Measurements from ENCODE around the gene NEDD9. TPM values are rescaled to one million over a fixed set of nuclear protein-coding genes. Genes with fewer than 3 reads are reported as not detected.
A peak's percentile ranks its signal among the peaks of the same experiment; 100 is the strongest.

NEDD9 gene
- total and polyA plus RNA-seq, 2 of the 13 experiments (the other 11 are each of a cell fraction or from before 2014, with no cell fraction given): 27.1 to 389 TPM

GRCh38 chr6:11143394-11144371 lies 88.8 kb downstream of the NEDD9 start (continued):
- TF ChIP-seq KIAA2018 (CRISPR knock-in tag; IDR thresholded peaks at IDR 0.05; ENCODE audit: borderline replicate concordance) (no peak), ZNF644 (CRISPR knock-in tag; IDR thresholded peaks at IDR 0.05; ENCODE audit: low read depth) (peak; percentile 100), NRL (CRISPR knock-in tag; IDR thresholded peaks at IDR 0.05; ENCODE audit: borderline replicate concordance) (no peak), SNRNP70 (IDR thresholded peaks at IDR 0.05; ENCODE audit: low read depth, low read length) (no peak), PAWR (CRISPR knock-in tag; IDR thresholded peaks at IDR 0.05; ENCODE audit: borderline replicate concordance) (no peak), ZNF235 (CRISPR knock-in tag; IDR thresholded peaks at IDR 0.05; ENCODE audit: borderline replicate concordance) (no peak), SPEN (CRISPR knock-in tag; IDR thresholded peaks at IDR 0.05; ENCODE audit: low read depth) (peak; percentile 81), PCBP1 (IDR thresholded peaks at IDR 0.05; ENCODE audit: borderline replicate concordance, low read depth, low read length) (no peak), SMC3 (IDR thresholded peaks at IDR 0.05; ENCODE audit: low read length) (peak; percentile 20; the same call in 1 of the 2 replicates), ZNF530 (CRISPR knock-in tag; IDR thresholded peaks at IDR 0.05; ENCODE audit: low read depth) (no peak)
- TF ChIP-seq, protein P1, sequence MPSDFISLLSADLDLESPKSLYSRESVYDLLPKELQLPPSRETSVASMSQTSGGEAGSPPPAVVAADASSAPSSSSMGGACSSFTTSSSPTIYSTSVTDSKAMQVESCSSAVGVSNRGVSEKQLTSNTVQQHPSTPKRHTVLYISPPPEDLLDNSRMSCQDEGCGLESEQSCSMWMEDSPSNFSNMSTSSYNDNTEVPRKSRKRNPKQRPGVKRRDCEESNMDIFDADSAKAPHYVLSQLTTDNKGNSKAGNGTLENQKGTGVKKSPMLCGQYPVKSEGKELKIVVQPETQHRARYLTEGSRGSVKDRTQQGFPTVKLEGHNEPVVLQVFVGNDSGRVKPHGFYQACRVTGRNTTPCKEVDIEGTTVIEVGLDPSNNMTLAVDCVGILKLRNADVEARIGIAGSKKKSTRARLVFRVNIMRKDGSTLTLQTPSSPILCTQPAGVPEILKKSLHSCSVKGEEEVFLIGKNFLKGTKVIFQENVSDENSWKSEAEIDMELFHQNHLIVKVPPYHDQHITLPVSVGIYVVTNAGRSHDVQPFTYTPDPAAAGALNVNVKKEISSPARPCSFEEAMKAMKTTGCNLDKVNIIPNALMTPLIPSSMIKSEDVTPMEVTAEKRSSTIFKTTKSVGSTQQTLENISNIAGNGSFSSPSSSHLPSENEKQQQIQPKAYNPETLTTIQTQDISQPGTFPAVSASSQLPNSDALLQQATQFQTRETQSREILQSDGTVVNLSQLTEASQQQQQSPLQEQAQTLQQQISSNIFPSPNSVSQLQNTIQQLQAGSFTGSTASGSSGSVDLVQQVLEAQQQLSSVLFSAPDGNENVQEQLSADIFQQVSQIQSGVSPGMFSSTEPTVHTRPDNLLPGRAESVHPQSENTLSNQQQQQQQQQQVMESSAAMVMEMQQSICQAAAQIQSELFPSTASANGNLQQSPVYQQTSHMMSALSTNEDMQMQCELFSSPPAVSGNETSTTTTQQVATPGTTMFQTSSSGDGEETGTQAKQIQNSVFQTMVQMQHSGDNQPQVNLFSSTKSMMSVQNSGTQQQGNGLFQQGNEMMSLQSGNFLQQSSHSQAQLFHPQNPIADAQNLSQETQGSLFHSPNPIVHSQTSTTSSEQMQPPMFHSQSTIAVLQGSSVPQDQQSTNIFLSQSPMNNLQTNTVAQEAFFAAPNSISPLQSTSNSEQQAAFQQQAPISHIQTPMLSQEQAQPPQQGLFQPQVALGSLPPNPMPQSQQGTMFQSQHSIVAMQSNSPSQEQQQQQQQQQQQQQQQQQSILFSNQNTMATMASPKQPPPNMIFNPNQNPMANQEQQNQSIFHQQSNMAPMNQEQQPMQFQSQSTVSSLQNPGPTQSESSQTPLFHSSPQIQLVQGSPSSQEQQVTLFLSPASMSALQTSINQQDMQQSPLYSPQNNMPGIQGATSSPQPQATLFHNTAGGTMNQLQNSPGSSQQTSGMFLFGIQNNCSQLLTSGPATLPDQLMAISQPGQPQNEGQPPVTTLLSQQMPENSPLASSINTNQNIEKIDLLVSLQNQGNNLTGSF (CRISPR knock-in tag; IDR thresholded peaks at IDR 0.05): no peak
- TF ChIP-seq, protein P2, sequence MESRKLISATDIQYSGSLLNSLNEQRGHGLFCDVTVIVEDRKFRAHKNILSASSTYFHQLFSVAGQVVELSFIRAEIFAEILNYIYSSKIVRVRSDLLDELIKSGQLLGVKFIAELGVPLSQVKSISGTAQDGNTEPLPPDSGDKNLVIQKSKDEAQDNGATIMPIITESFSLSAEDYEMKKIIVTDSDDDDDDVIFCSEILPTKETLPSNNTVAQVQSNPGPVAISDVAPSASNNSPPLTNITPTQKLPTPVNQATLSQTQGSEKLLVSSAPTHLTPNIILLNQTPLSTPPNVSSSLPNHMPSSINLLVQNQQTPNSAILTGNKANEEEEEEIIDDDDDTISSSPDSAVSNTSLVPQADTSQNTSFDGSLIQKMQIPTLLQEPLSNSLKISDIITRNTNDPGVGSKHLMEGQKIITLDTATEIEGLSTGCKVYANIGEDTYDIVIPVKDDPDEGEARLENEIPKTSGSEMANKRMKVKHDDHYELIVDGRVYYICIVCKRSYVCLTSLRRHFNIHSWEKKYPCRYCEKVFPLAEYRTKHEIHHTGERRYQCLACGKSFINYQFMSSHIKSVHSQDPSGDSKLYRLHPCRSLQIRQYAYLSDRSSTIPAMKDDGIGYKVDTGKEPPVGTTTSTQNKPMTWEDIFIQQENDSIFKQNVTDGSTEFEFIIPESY (CRISPR knock-in tag; IDR thresholded peaks at IDR 0.05): peak; percentile 88

All from HepG2 (cell line).